T-helper 17 cell (primary cell): Measurements from ENCODE around the gene CAMLG. TPM values are rescaled to one million over a fixed set of nuclear protein-coding genes. Genes with fewer than 3 reads are reported as not detected.
"Not testable (repeated sequence)": the region's sequence is repeated elsewhere in the genome, so short reads cannot be mapped to it uniquely, and the experiment has no call there.

Experiments used
- ATAC-seq: fragments of 150-1000 bp; cut with Tn5 transposase; 2 replicates; pipeline ENCODE4 v1.10.0; 2021; ENCODE audit warnings: mild to moderate bottlenecking, moderate library complexity
- DNase-seq, 3 donors: peaks; one replicate each; pipeline versions ENCODE4 v3.0.0 to v3.0.0-alpha.2; 2020 to 2021
- H3K9me3 ChIP-seq: one replicate; pipeline ENCODE4 v1.7.0; 2013; ENCODE audit warnings: low read length, mild to moderate bottlenecking; ENCODE audit not compliant: control insufficient read depth, poor library complexity, severe bottlenecking
- H3K27ac Mint-ChIP-seq: one replicate; pipeline ENCODE4 v1.8.0; 2022; ENCODE audit warnings: mild to moderate bottlenecking, moderate library complexity, mixed read lengths
- H3K27me3 Mint-ChIP-seq: one replicate; pipeline ENCODE4 v1.8.0; 2022; ENCODE audit warnings: mixed read lengths
- H3K36me3 Mint-ChIP-seq: one replicate; pipeline ENCODE4 v1.8.0; 2022; ENCODE audit warnings: low read depth, mixed read lengths
- H3K4me1 Mint-ChIP-seq: one replicate; pipeline ENCODE4 v1.8.0; 2022; ENCODE audit warnings: mild to moderate bottlenecking, mixed read lengths
- H3K4me3 Mint-ChIP-seq: one replicate; pipeline ENCODE4 v1.8.0; 2022; ENCODE audit warnings: mild to moderate bottlenecking, moderate library complexity, mixed read lengths
- total RNA-seq, 4 donors: library from RNA in 2 of 4; stranded (reverse) in 2 of 4; gene quantifications; one replicate each; pipeline ENCODE4 v1.2.3 and lab custom pipeline; 2022 to 2026

Gene CAMLG
- 10 to 100 TPM; 31.0 to 35.4 TPM for total RNA-seq
- 69.2 to 94.3 reads per million in 2 donors for total RNA-seq (lab: John Stamatoyannopoulos, UW)

DNA sequence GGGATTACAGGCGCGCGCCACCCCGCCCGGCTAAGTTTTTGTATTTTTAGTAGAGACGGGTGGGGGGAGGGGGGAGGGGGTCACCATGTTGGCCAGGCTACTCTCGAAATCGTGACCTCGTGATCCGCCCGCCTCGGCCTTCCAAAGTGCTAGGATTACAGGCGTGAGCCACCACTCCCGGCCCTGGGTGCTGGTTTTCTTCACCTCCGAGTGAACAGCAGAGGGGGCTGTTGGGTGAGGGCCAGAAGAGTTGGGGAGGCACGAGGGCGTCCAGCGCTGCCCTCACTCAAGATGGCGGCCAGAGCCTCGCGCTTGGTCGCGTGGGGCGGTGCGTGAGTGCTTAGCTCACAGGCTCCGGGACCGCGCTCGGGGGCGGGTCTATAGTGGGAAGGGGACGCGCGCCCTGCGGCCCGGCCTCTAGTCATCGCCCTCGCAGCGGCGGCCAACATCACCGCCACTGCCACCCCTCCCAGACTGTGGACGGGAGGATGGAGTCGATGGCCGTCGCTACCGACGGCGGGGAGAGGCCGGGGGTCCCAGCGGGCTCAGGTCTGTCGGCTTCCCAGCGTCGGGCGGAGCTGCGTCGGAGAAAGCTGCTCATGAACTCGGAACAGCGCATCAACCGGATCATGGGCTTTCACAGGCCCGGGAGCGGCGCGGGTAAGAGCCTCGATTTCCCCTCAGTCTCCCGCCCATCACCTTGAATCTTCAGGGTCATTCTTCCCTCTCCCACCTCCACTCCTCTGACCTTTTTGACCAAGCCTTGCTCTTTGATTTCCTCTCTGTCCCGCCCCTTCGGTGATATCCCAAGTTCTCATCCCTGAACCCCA is at the start of gene CAMLG:
Gene CAMLG (plus strand): TSS at position 416 of the 830 bp plus-strand sequence. CDS start 73 bp downstream, at position 489.
- Mint-ChIP-seq H3K36me3 (peaks cover 6% of the 10 kb centered on the region), H3K4me1 (peaks cover 21% of the 10 kb centered on the region), H3K4me3 (peak within 1 kb of the TSS; percentile 100), H3K27ac (peak within 1 kb of the TSS; percentile 99), H3K27me3 (no peaks in the 10 kb centered on the region)
- H3K9me3 ChIP-seq: no peaks in the 10 kb centered on the region
- peak; percentile 96 for ATAC-seq
- peak; percentile 95 to 97 (median 96) for DNase-seq

DNA sequence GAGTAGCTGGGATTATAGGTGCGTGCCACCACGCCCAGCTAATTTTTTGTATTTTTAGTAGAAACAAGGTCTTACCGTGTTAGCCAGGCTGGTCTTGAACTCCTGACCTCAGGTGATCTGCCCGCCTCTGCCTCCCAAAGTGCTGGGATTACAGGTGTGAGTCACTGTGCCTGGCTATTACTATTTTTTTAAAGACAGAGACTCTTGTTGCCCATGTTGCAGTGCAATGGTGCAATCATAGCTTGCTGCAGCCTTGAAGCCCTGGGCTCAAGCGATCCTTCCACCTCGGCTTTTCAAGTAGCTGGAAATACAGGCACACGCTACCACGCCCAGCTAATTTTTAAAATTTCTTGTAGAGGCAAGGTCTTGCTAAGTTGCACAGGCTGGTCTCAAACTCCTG is 48.2 kb upstream of the CAMLG start:
- not testable (repeated sequence) for ATAC-seq, DNase-seq, H3K27me3 Mint-ChIP-seq, H3K4me1 Mint-ChIP-seq, H3K36me3 Mint-ChIP-seq, H3K27ac Mint-ChIP-seq, H3K9me3 ChIP-seq, H3K4me3 Mint-ChIP-seq

DNA sequence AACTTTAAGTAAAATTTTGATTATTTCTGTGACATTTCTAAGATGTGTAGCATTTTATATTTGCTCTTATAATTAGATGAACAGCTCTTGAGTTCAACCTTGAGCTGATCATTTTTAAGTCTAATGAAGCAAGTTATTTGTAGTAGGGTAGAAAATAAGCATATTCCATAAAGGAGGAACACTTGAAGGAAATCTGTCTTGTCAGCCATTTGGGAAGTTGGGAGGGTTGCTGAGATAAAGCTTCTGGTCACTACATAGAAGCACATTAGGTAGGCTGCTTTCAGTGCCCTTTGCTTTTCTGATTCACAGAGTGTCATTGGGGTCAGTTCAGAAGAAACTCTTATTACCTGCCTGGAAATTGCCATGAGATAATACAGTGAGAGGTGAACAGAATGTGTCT is 45.6 kb upstream of the CAMLG start:
- H3K9me3 ChIP-seq: no peaks in the 10 kb centered on the region
- no peak for ATAC-seq
- H3K4me1 Mint-ChIP-seq: no peaks in the 10 kb centered on the region
- no peak overlapping the region for H3K4me3 Mint-ChIP-seq
- H3K36me3 Mint-ChIP-seq: no peaks in the 10 kb centered on the region
- no peaks in the 10 kb centered on the region for H3K27me3 Mint-ChIP-seq
- no peak for DNase-seq
- peak overlapping the region; percentile 62 for H3K27ac Mint-ChIP-seq

DNA sequence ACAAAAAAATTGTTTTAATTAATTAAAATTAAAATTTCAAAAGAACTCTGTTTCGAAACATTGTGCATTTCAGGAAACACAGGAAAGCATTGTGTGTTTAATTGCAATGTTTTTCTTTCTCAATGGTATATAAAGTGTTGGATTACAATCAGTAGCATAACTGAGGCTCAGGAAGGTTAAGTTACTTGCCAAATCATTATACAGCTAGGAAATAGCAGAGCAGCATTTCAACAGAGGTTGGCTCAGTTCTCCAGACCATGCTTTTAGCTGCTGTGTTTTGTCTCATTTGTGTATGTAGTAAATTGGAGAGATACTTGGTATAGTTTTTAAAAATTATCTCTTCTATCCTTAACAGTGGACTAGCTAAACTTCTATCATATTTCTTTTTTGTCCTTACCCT is 30.0 kb upstream of the CAMLG start:
- H3K9me3 ChIP-seq: no peaks in the 10 kb centered on the region
- no peak for ATAC-seq
- Mint-ChIP-seq H3K4me1 (no peaks in the 10 kb centered on the region), H3K36me3 (peaks cover 2% of the 10 kb centered on the region), H3K27me3 (no peaks in the 10 kb centered on the region), H3K27ac (no peak overlapping the region), H3K4me3 (no peak overlapping the region)
- DNase-seq: no peak

DNA sequence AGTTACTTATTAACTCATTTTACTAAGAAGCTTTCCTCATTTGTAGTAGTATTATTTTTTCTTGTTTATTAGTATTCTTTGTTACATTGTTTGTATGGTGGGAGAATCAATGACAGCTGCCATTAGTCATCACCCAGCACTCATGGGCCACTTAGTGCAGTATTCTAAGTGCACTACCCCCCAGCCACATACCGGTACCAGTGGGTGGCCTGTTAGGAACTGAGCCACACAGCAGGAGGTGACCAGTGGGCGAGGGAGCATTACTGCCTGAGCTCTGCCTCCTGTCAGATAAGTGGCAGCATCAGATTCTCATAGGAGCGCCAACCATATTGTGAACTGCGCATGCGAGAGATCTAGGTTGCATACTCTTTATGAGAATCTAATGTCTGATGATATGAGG is 24.2 kb upstream of the CAMLG start:
- DNase-seq (no peak), ATAC-seq (no peak)
- H3K27ac Mint-ChIP-seq: no peak overlapping the region
- no peaks in the 10 kb centered on the region for H3K4me1 Mint-ChIP-seq
- H3K36me3 Mint-ChIP-seq: peaks cover 7% of the 10 kb centered on the region
- H3K27me3 Mint-ChIP-seq: no peaks in the 10 kb centered on the region
- no peak overlapping the region for H3K4me3 Mint-ChIP-seq
- no peaks in the 10 kb centered on the region for H3K9me3 ChIP-seq

DNA sequence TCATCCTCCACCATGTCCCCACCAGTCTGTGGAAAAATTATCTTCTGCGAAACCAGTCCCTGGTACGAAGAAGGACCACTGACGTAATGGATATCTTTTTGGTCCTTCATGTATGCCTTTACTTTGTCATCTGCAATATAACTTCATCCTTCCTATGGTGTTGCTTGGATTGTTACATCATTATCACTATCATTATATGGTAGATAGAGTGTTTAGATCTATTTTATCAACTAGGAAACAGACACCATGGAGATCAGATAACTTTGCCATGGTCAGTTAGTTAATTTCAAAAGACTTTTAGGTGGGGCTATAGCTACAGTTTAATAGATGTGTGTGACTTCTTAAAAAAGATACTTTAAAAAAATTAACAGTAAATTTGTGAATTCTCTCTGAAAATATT is 23.8 kb upstream of the CAMLG start:
- ATAC-seq (no peak), DNase-seq (no peak)
- no peaks in the 10 kb centered on the region for H3K27me3 Mint-ChIP-seq
- H3K4me3 Mint-ChIP-seq: no peak overlapping the region
- H3K36me3 Mint-ChIP-seq: peaks cover 7% of the 10 kb centered on the region
- H3K9me3 ChIP-seq: no peaks in the 10 kb centered on the region
- H3K4me1 Mint-ChIP-seq: no peaks in the 10 kb centered on the region
- H3K27ac Mint-ChIP-seq: no peak overlapping the region

DNA sequence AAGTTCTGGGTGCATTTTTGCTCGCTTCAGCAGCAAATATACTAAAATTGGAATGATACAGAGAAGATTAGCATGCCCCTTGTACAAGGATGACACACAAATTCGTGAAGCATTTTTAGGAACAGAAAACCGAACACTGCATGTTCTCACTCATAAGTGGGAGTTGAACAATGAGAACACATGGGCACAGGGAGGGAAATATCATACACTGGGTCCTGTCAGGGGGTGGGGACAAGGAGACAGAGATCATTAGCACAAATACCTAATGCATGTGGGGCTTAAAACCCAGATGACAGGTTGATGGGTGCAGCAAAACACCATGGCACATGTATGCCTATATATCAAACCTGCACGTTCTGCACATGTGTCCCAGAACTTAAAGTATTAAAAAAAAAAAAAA is 22.9 kb upstream of the CAMLG start:
- not testable (repeated sequence) for H3K27ac Mint-ChIP-seq, H3K36me3 Mint-ChIP-seq, H3K9me3 ChIP-seq, H3K4me1 Mint-ChIP-seq, DNase-seq, H3K27me3 Mint-ChIP-seq, ATAC-seq, H3K4me3 Mint-ChIP-seq

DNA sequence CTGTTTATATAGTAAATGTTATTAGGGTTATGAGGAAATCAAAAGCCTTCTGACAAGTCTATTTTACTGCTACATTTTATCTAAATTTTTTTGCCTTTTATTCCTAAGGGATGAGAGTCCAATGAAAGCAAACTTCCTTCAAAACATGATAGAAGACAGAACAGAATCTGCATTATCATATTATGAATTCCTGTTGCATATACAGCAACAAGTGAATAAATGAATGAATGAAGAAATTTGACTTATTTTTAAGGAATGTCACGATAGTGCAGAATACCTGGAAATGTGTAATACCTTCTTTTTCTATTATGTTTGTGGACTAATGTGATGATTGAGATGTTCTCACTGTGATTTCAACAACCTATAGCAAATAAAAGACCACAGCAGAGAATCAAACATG is 13.5 kb upstream of the CAMLG start:
- H3K27me3 Mint-ChIP-seq: no peaks in the 10 kb centered on the region
- DNase-seq: no peak
- H3K4me1 Mint-ChIP-seq: no peaks in the 10 kb centered on the region
- H3K9me3 ChIP-seq: no peaks in the 10 kb centered on the region
- H3K4me3 Mint-ChIP-seq: no peak overlapping the region
- H3K36me3 Mint-ChIP-seq: no peaks in the 10 kb centered on the region
- ATAC-seq: no peak
- peak overlapping the region; percentile 56 for H3K27ac Mint-ChIP-seq

DNA sequence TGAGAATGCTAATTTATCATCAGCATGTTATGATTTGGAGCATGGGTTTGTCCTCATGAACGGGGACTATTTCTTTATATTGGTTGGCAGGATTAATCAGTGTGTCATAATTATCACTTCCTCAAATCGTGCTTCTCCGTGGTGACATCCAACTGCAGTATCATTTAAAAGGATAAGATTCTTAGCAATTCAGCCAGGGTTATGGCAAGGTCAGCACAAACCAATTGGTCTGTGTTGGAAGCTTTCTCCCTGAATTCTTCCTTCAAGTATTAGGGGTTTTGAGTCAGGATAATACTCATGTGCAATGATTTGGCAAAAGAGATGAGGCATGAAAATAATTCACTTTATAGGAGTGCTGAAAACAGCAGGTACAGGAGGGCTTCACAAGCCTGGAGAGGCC is 5.5 kb upstream of the CAMLG start:
- Mint-ChIP-seq H3K27me3 (no peaks in the 10 kb centered on the region), H3K4me1 (no peaks in the 10 kb centered on the region), H3K27ac (no peak overlapping the region), H3K36me3 (no peaks in the 10 kb centered on the region), H3K4me3 (no peak overlapping the region)
- no peak for DNase-seq
- H3K9me3 ChIP-seq: no peaks in the 10 kb centered on the region
- ATAC-seq: no peak

DNA sequence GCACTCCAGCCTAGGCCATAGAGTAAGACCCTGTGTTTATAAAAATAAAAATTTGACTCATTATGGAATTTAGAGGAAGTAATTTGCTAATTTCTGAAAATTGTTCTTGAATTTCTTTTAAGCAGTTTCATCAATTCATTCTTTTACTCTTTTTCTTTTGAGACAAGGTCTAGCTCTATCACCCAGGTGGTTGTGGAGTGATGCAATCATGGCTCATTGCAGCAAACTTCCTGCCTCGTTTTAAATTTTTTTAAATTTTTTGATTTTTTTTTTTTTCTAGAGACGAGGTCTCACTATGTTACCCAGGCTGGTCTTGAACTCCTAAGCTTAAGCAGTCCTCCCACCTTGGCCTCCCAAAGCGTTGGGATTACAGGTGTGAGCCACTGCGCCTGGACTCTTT is 3.1 kb upstream of the CAMLG start:
- Mint-ChIP-seq H3K27me3 (no peaks in the 10 kb centered on the region), H3K36me3 (peaks cover 6% of the 10 kb centered on the region), H3K4me1 (peaks cover 12% of the 10 kb centered on the region), H3K4me3 (no peak overlapping the region), H3K27ac (no peak overlapping the region)
- no peak for DNase-seq
- H3K9me3 ChIP-seq: no peaks in the 10 kb centered on the region
- ATAC-seq: no peak

DNA sequence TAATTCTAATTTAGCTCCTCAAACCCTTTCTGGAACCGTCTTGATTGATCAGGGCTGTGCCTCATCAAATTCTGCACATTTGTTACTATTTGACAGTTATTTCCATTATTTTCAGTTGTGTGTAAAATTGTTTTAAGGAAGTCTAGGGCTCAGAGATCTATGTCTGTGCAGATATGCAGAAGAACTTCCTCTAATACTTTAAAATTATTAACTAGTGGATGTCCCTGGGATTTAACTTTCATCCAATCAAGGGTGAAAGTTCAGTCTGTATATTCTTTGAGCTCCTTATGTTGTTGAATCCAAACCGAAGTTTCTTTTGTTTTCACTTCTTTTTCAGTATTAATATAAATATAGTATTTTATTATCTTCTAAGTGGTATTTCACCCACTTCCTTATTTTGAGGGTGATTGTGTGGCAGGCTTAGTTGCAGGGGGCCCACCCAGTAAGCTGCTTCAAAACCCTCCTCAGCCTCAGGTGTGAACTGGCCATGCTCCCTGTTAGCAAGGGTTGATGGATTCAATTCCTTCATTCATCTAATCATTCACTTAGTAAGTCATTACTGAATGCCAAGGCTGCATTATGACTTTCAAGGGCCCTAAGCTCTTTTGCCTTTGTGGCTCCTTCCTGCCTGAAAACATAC is 2.1 kb upstream of the CAMLG start:
- Mint-ChIP-seq H3K4me1 (peaks cover 18% of the 10 kb centered on the region), H3K36me3 (peaks cover 6% of the 10 kb centered on the region), H3K27ac (no peak overlapping the region), H3K27me3 (no peaks in the 10 kb centered on the region), H3K4me3 (no peak overlapping the region)
- H3K9me3 ChIP-seq: no peaks in the 10 kb centered on the region
- no peak for ATAC-seq
- no peak for DNase-seq

DNA sequence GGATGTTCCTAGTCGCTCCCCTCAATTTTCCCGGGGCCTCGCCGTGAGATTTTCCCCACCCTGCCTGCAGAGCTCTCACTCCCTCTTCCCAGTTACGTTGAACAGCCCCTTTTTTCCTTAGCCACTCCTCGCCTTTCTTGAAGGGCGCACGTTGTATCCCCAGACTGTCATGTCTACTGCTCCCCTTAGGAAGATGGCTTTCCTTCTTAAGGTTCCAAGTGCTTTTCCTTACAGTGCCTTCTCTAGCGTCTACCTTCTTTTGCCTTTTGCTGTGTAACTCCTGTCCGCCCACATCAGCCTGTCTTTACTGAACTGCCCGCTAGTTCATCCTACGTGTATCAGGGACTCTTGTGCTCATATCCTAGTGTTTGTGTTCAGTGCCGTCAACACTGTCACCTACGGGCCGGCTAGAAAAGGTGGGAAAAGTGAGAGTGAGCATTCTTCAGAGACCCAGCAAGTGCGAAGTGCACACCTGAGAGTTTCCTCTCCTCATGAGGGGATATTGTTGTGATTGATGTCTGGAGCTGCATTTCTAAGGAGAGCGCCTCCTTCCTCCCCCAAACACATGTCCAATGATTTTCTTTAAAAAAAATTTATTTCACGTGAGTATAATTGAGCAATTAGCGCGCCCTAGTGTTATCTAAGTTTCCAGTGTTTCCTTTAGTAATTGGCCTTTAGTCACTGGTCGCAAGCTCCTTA is 764 bp downstream of the CAMLG start:
- DNase-seq (no peak), ATAC-seq (peak; percentile 12)
- peaks cover 21% of the 10 kb centered on the region for H3K4me1 Mint-ChIP-seq
- no peaks in the 10 kb centered on the region for H3K9me3 ChIP-seq
- H3K27ac Mint-ChIP-seq: peak overlapping the region; percentile 99
- no peaks in the 10 kb centered on the region for H3K27me3 Mint-ChIP-seq
- H3K36me3 Mint-ChIP-seq: peaks cover 6% of the 10 kb centered on the region
- H3K4me3 Mint-ChIP-seq: peak overlapping the region; percentile 100

DNA sequence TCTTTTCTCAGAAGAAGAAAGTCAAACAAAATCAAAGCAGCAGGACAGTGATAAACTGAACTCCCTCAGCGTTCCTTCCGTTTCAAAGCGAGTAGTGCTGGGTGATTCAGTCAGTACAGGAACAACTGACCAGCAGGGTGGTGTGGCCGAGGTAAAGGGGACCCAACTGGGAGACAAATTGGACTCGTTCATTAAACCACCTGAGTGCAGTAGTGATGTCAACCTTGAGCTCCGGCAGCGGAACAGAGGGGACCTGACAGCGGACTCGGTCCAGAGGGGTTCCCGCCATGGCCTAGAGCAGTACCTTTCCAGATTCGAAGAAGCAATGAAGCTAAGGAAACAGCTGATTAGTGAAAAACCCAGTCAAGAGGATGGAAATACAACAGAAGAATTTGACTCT is 2.7 kb downstream of the CAMLG start:
- Mint-ChIP-seq H3K4me3 (no peak overlapping the region), H3K27me3 (no peaks in the 10 kb centered on the region), H3K36me3 (peaks cover 6% of the 10 kb centered on the region), H3K4me1 (peaks cover 21% of the 10 kb centered on the region), H3K27ac (no peak overlapping the region)
- ATAC-seq (no peak), DNase-seq (no peak)
- no peaks in the 10 kb centered on the region for H3K9me3 ChIP-seq
